Measurements from ENCODE around the gene STK11. TPM values are rescaled to one million over a fixed set of nuclear protein-coding genes. Genes with fewer than 3 reads are reported as not detected.
"Not testable (repeated sequence)": the region's sequence is repeated elsewhere in the genome, so short reads cannot be mapped to it uniquely, and the experiment has no call there.

STK11 gene
- total RNA-seq, 1 donor from 2014 or later = 54.8 TPM

- ATAC-seq (ENCODE audit: poor library complexity) (no peak), DNase-seq (no peak)
- intact Hi-C loops (cut with DNase I) = no loop called here
Measured at GRCh38 chr19:1189419-1189818, 16.2 kb upstream of the STK11 start.

DNA sequence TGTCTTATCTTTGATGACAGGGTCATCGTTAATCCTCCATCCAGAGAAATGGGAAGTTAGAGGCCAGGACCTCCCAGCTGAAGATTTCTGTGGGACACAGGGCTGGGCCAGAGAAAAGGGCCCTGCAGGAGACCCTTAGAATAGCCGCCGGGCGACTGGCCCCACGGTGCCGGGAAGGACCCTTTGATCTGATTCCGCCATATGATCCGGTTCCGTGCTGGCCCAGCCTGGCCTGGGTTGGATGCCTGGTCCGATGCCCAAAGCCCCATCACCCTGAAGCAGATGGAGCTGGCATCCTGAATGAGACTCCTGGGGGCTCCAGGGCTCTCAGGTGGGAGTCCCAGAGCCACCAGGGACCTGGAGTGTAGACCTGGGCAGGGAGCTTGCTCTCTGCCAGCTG, 6.0 kb upstream of the STK11 start:
- no peak for ATAC-seq (ENCODE audit: poor library complexity)
- intact Hi-C loops (cut with DNase I) = no loop called here
- DNase-seq = no peak

DNA sequence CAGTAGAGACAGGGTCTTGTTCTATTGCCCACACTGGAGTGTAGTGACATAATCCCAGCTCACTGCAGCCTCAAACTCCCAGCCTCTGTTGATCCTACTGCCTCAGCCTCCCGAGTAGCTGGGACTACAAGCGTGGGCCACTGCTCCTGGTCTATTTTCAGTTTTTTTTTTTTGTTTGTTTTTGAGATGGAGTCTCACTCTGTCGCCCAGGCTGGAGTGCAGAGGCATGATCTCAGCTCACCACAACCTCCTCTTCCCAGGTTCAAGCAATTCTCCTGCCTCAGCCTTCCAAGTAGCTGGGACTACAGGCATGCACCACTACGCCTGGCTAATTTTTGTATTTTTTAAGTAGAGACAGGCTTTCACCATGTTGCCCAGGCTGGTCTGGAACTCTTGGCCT, 5.0 kb upstream of the STK11 start:
- DNase-seq; intact Hi-C loops (cut with DNase I); ATAC-seq (ENCODE audit: poor library complexity): not testable (repeated sequence)

DNA sequence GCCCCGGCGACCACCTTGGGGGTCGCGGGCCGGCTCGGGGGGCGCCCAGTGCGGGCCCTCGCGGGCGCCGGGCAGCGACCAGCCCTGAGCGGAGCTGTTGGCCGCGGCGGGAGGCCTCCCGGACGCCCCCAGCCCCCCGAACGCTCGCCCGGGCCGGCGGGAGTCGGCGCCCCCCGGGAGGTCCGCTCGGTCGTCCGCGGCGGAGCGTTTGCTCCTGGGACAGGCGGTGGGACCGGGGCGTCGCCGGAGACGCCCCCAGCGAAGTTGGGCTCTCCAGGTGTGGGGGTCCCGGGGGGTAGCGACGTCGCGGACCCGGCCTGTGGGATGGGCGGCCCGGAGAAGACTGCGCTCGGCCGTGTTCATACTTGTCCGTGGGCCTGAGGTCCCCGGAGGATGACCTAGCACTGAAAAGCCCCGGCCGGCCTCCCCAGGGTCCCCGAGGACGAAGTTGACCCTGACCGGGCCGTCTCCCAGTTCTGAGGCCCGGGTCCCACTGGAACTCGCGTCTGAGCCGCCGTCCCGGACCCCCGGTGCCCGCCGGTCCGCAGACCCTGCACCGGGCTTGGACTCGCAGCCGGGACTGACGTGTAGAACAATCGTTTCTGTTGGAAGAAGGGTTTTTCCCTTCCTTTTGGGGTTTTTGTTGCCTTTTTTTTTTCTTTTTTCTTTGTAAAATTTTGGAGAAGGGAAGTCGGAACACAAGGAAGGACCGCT, 729 bp downstream of the STK11 start:
- DNase-seq (peak; percentile 55), ATAC-seq (ENCODE audit: poor library complexity) (no peak)
- intact Hi-C loops (cut with DNase I) = no loop called here

DNA sequence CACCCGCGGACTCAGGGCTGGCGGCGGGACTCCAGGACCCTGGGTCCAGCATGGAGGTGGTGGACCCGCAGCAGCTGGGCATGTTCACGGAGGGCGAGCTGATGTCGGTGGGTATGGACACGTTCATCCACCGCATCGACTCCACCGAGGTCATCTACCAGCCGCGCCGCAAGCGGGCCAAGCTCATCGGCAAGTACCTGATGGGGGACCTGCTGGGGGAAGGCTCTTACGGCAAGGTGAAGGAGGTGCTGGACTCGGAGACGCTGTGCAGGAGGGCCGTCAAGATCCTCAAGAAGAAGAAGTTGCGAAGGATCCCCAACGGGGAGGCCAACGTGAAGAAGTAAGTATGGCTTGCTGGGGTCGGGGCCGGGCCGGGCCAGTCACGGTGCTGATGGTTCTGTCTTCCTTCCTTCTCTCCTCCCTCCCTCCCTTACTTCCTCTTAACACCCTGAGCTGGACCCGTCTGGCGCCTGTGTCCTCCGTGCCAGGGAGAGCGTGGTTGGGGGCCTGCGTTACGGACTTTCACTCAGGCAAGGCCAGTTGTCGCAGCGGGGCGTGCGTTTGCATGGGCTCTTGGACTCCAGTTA, 1.4 kb downstream of the STK11 start:
- ATAC-seq (ENCODE audit: poor library complexity) = peak; percentile 2
- peak; percentile 72 for DNase-seq
- intact Hi-C loops (cut with DNase I) = no loop called here

DNA sequence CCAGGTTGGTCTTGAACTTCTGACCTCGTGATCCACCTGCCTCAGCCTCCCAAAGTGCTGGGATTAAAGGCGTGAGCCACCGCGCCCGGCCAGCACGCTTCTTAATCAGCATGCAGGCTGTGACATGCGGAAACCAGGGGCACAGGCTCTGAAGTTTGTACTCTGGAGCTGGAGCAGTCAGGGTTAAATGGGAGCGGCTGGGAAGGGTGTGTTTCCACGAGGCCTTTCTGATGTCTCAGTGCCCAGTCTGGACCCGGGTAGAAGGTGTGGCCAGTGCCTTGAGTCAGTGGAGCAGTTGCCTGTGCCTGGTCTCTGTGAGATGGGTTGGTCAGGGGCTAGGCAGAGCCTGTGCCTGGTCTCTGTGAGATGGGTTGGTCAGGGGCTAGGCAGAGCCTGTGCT, 3.3 kb downstream of the STK11 start:
- intact Hi-C loops (cut with DNase I); DNase-seq; ATAC-seq (ENCODE audit: poor library complexity): not testable (repeated sequence)

DNA sequence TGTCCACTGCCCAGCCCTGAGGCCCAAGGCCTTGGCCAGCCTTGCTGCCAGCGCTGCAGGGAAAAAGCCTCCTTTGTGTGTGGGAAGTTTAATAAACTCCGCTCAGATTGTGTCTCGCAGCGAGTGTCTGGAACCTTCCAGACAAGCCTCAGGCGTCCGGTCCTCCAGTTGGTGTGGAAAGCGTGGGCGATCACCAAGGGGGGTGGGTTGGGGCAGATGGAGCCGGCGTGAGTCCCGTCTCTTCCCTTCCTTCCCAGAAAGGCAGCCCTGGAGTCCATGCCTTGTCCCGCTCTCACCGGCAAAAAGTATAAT, 4.6 kb downstream of the STK11 start:
- intact Hi-C loops (cut with DNase I) = no loop called here
- no peak for DNase-seq
- no peak for ATAC-seq (ENCODE audit: poor library complexity)

GRCh38 chr19:1211494-1212234, 6.1 kb downstream of the STK11 start:
- DNase-seq (peak; percentile 43), ATAC-seq (ENCODE audit: poor library complexity) (no peak)
- intact Hi-C loops (cut with DNase I) = no loop called here

DNA sequence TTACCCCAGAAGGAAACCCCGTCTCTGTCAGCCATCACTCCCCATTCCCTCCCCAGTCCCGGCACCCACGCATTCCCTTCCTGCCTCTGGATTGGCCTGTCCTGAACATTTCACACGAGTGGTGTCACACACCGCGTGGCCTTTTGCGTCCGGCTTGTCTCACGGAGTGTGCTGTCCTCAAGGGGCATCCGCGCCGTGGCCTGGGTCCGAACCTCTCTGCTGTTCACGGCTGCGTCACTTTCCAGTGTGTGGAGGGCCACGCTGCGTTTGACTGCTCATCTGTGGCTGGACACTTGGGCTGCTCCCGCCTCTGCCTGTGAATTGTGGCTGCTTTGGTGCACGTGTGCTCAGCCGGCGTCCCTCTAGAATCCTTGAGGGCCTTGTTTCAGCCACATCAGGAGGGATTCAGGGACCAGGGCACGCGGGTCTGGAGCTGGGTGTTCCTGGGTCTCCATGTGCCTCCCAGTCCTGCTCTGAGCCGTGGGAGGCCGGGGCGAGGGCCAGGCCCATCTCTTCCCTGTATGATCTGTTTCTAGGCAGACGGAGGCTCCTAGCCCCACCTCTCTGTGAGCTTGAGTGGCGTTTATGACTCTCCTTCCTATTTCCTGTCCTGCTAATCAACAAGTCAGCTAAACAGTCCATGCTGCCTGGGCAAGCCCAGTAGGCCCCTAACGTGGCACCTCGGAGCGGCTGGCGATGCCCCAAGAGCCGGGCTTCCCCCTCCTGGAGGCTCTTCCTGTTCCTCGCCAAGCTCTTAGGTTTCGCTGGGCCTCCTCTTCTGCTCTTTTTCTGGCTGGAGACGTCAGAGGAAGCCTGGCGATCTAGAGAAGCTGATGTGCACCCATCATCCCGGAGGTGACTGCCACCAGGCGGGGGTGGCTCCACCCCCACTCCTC, 8.1 kb downstream of the STK11 start:
- intact Hi-C loops (cut with DNase I) = no loop called here
- DNase-seq = peak; percentile 84
- ATAC-seq (ENCODE audit: poor library complexity) = peak; percentile 52

- ATAC-seq (ENCODE audit: poor library complexity) = peak; percentile 5
- intact Hi-C loops (cut with DNase I) = no loop called here
- DNase-seq = no peak
Measured at GRCh38 chr19:1214299-1214861, 8.8 kb downstream of the STK11 start.

DNA sequence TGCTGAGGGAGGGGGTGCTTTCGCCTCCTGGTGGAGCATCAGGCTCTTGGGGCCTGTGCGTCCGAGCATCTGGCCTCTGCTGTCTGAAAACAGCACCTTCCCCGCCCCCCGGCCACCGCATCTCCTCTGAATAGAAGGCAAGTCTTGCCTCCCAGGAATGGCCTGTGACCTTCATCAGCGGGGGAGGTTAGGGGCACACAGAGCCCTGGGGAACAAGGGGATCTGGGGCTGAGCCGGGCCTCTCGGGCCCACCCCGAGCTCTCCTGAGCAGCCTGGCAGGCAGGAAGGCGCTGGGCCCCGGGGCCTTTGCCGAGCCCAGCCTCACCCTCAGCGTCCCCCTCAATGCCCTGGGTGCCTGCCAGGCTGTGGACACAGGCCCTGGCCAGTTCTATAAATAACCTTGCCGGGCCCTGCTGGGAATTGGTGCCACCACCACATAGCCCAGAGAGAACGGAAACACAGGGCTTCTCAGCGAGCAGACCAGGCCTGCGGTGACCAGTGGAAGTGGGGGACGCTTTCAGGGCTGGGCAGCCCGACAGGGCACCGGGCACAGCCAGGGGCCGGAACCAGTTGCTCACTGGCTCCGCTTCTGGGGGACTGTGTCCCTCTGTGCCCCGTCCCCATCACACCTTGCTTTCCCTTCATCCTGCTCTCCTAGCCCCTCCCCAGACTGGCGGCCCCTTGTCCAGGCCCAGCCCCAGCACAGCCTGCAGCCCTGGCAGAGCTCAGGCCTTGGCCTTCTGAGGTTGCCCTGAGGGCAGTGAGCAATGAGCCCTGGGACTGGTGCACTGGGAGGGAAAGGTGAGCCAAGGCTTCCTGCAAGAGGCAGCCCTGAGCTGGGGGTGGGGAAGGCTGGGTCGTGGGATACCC, 9.5 kb downstream of the STK11 start:
- DNase-seq (peak; percentile 84), ATAC-seq (ENCODE audit: poor library complexity) (peak; percentile 80)
- intact Hi-C loops (cut with DNase I) = no loop called here

DNA sequence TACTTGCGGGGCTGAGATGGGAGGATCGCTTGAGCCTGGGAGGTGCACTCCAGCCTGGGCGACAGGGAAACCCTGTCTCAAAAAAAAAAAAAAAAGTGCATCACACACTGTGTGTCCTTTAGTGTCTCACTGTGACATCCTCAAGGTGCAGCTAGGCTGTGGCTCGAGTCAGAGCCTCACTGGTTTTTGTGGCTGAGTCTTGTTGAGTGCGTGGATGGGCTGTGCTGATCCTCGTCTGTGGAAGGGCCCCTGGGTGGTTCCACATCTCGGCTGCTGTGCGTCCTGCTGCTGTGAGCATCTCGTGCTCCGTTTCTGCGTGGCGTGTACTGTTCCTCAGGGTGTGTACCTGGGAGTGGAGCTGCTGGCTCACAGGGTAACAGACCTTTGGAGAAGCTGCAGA, 11.2 kb downstream of the STK11 start:
- intact Hi-C loops (cut with DNase I) = no loop called here
- ATAC-seq (ENCODE audit: poor library complexity) (no peak), DNase-seq (no peak)

- no peak for DNase-seq
- no peak for ATAC-seq (ENCODE audit: poor library complexity)
- intact Hi-C loops (cut with DNase I) = no loop called here
Measured at GRCh38 chr19:1217366-1217765, 11.8 kb downstream of the STK11 start.

GRCh38 chr19:1218751-1219567, 13.4 kb downstream of the STK11 start:
- intact Hi-C loops (cut with DNase I) = no loop called here
- no peak for ATAC-seq (ENCODE audit: poor library complexity)
- DNase-seq = no peak

DNA sequence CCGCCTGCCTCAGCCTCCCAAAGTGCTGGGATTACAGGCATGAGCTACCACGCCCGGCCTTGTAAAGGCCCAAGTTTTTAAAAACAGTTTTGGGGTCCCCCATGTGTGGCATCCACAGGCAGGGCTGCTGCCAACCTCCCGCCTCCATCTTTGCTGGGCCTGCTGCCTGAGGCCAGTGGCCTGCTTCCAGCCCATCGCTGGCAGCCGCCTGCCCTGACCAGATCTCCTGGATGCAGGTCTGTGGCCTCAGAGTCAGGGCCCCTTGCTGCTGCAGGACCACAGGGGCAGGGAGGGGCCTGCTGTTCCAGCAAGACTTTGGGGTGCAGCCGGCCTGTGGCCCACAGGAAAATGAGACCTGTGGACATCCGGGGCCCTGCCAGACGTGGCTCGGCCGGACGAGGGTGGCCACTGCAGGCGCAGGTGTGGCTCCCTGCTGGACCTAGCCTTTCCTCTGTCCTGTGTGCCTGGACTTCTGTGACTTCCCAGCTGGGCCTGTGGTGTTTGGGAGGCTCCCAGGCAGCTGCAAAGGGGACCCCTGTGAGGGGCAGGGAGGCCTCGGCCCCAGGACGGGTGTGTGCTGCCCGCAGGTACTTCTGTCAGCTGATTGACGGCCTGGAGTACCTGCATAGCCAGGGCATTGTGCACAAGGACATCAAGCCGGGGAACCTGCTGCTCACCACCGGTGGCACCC, 14.4 kb downstream of the STK11 start:
- intact Hi-C loops (cut with DNase I) = no loop called here
- ATAC-seq (ENCODE audit: poor library complexity) = no peak
- DNase-seq = no peak

GRCh38 chr19:1220477-1220930, 14.9 kb downstream of the STK11 start:
- intact Hi-C loops (cut with DNase I) = no loop called here
- DNase-seq = no peak
- no peak for ATAC-seq (ENCODE audit: poor library complexity)
